Stimulated activated naive B cell treated with anti-CD40 and anti-IgM and Interleukin-4, amounts not matched to agents 10 μg/mL and 1 μg/mL and 100 μg/mL, for 72 hours (primary cell): ENCODE data around the gene LBR.

ENCODE experiments used
- ATAC-seq, 2 donors: fragments of 150-1000 bp; cut with Tn5 transposase; replicated peaks; 2 replicates each; pipeline ENCODE4 v1.10.0; 2021; ENCODE audit warnings: moderate library complexity in 1 of 2
- DNase-seq: peaks from one replicate; pipeline ENCODE4 v3.0.0; 2021
- H3K27ac Mint-ChIP-seq: one replicate; pipeline ENCODE4 v1.8.0; 2022; ENCODE audit warnings: mild to moderate bottlenecking, mixed read lengths
- H3K27me3 Mint-ChIP-seq, 2 donors: one replicate each; pipeline ENCODE4 v1.8.0; 2022; ENCODE audit warnings: mixed read lengths in 2 of 2
- H3K36me3 Mint-ChIP-seq, 2 donors: one replicate each; pipeline ENCODE4 v1.8.0; 2022; ENCODE audit warnings: mixed read lengths in 2 of 2, mild to moderate bottlenecking in 1 of 2
- H3K4me1 Mint-ChIP-seq, 2 donors: one replicate each; pipeline ENCODE4 v1.8.0; 2022; ENCODE audit warnings: mixed read lengths in 2 of 2, mild to moderate bottlenecking in 1 of 2
- H3K4me3 Mint-ChIP-seq, 2 donors: one replicate each; pipeline ENCODE4 v1.8.0; 2022; ENCODE audit warnings: mild to moderate bottlenecking in 2 of 2, mixed read lengths in 2 of 2, moderate library complexity in 1 of 2
- H3K9me3 Mint-ChIP-seq, 2 donors: one replicate each; pipeline ENCODE4 v1.8.0; 2022; ENCODE audit warnings: mixed read lengths in 2 of 2, mild to moderate bottlenecking in 1 of 2

The LBR gene

DNA sequence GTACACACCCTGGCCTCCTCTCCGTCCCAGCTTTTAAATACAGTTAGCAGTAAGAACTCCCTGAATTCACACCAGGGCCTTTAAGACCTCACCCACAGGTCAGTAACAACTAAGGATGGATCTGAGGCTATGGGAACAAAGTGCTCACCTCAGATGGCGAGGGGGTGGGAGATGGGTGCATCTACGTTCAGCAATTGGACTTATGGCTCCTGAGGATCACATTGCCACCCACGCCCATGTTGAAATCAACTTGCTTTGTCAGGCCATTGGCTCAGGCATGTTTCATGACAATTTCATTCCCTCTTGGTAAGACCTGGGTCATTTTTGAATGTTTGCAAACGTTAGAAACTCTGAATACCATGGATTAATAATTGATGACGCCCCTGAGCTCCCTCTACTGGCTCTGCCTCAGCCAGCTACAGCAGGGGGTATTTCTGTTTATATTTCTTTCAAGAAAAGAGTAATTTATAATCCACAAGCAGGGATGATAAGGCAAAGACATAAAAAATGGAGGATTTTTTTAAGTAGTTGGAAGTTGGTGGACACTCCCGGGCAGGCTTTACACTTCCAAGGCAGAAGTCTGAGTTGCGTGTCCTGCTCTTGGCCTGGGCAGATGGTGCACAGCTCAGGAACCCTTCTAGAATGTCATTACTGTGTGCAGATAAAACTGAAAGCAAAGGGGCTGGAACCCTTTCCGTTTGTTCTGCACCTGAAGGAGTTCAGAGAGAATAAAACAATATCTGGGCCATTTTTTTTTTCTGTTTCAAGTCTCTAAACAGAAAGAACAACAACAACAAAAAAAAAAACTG is 13.7 kb upstream of the LBR start:
- Mint-ChIP-seq H3K4me1 (peaks cover 44 to 72% of the 10 kb centered on the region in 2 donors), H3K9me3 (peaks cover 0 to 1% of the 10 kb centered on the region in 2 donors), H3K27ac (peak overlapping the region; percentile 83), H3K27me3 (no peaks in the 10 kb centered on the region), H3K4me3 (peak overlapping the region in 1 of 2 donors; percentile 19), H3K36me3 (no peaks in the 10 kb centered on the region)
- ATAC-seq = no peak
- no peak for DNase-seq

GRCh38 chr1:225440380-225441221 is 12.8 kb upstream of the LBR start:
- ATAC-seq (no peak), DNase-seq (no peak)
- H3K27me3 Mint-ChIP-seq = no peaks in the 10 kb centered on the region
- no peak overlapping the region for H3K4me3 Mint-ChIP-seq
- no peak overlapping the region for H3K27ac Mint-ChIP-seq
- H3K4me1 Mint-ChIP-seq = peaks cover 47 to 72% of the 10 kb centered on the region in 2 donors
- H3K36me3 Mint-ChIP-seq = no peaks in the 10 kb centered on the region
- peaks cover 0 to 1% of the 10 kb centered on the region in 2 donors for H3K9me3 Mint-ChIP-seq

DNA sequence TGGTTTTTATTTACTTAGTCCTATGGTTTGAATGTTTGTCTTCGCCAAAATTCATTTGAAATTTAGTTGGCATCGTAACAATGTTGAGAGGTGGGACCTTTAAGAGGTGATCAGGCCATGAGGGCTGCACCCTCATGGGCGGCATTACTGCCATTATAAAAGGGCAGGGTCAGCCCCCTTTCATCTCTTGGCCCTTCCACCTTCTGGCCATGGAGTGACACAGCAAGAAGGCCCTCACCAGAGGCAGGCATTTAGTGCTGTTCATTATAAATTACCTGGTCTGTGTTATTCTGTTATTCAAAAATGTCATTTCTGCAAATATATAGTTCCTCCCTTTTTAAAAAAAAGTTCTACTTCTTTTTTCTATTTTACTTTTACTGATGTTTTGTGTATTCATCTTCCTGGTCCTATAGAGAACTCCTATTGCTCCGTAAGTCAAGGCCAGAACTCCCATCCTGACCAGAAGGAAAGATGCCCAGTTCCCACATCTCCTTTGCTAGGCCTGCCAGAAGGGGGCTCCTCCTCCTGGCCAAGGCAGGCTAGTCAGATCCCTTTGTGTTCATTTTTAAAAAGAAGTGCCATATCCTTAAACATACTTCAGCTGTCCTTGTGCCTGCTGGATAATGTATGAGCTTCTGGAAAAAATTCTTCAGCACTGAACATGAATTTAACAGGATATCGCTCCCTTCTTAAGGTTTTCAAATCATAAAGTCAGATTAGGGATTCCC is 10.0 kb upstream of the LBR start:
- peaks cover 34 to 70% of the 10 kb centered on the region in 2 donors for H3K4me1 Mint-ChIP-seq
- DNase-seq (no peak), ATAC-seq (no peak)
- no peaks in the 10 kb centered on the region for H3K36me3 Mint-ChIP-seq
- no peak overlapping the region for H3K4me3 Mint-ChIP-seq
- no peak overlapping the region for H3K27ac Mint-ChIP-seq
- no peaks in the 10 kb centered on the region for H3K9me3 Mint-ChIP-seq
- H3K27me3 Mint-ChIP-seq = no peaks in the 10 kb centered on the region

- peaks cover 25 to 51% of the 10 kb centered on the region in 2 donors for H3K4me1 Mint-ChIP-seq
- peak overlapping the region; percentile 49 to 75 for H3K4me3 Mint-ChIP-seq
- no peaks in the 10 kb centered on the region for H3K27me3 Mint-ChIP-seq
- H3K9me3 Mint-ChIP-seq = no peaks in the 10 kb centered on the region
- peaks cover 0 to 3% of the 10 kb centered on the region in 2 donors for H3K36me3 Mint-ChIP-seq
- peak overlapping the region; percentile 88 for H3K27ac Mint-ChIP-seq
- peak; percentile 35 for DNase-seq
- ATAC-seq = peak; percentile 79 to 81
Measured at GRCh38 chr1:225435957-225436392, 8.1 kb upstream of the LBR start.

DNA sequence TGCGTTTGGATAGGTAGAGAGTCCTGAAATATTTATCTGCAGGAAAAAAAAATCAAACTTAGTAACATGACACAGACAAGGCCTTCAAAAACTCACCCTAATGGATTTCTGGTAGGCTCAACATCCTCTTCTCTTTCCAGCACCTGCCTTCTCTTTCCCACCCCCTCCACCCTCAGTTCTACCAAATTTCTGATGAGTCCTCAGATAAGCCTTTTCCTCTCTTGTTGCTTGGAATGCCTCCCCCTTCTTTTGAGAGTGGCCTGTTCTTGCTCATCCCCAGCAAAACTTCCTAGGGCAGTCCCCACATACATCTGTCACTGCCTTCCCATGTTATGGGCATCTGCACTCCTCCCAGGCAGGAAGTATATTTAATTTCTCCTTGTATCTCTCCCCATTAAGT is 7.6 kb upstream of the LBR start:
- no peaks in the 10 kb centered on the region for H3K27me3 Mint-ChIP-seq
- ATAC-seq (no peak), DNase-seq (no peak)
- H3K9me3 Mint-ChIP-seq = no peaks in the 10 kb centered on the region
- peaks cover 25 to 50% of the 10 kb centered on the region in 2 donors for H3K4me1 Mint-ChIP-seq
- H3K4me3 Mint-ChIP-seq = peak overlapping the region; percentile 49 to 75
- peaks cover 0 to 3% of the 10 kb centered on the region in 2 donors for H3K36me3 Mint-ChIP-seq
- peak overlapping the region; percentile 88 for H3K27ac Mint-ChIP-seq

GRCh38 chr1:225435076-225435475 is 7.2 kb upstream of the LBR start:
- ATAC-seq (no peak), DNase-seq (no peak)
- no peak overlapping the region for H3K4me3 Mint-ChIP-seq
- peaks cover 0 to 3% of the 10 kb centered on the region in 2 donors for H3K36me3 Mint-ChIP-seq
- H3K9me3 Mint-ChIP-seq = no peaks in the 10 kb centered on the region
- H3K27me3 Mint-ChIP-seq = no peaks in the 10 kb centered on the region
- no peak overlapping the region for H3K27ac Mint-ChIP-seq
- peaks cover 25 to 50% of the 10 kb centered on the region in 2 donors for H3K4me1 Mint-ChIP-seq

- H3K36me3 Mint-ChIP-seq = peaks cover 0 to 3% of the 10 kb centered on the region in 2 donors
- H3K4me3 Mint-ChIP-seq = no peak overlapping the region
- DNase-seq (no peak), ATAC-seq (peak; percentile 24 to 49)
- peaks cover 25 to 55% of the 10 kb centered on the region in 2 donors for H3K4me1 Mint-ChIP-seq
- no peak overlapping the region for H3K27ac Mint-ChIP-seq
- no peaks in the 10 kb centered on the region for H3K27me3 Mint-ChIP-seq
- H3K9me3 Mint-ChIP-seq = no peaks in the 10 kb centered on the region
Measured at GRCh38 chr1:225434046-225434445, 6.2 kb upstream of the LBR start.

DNA sequence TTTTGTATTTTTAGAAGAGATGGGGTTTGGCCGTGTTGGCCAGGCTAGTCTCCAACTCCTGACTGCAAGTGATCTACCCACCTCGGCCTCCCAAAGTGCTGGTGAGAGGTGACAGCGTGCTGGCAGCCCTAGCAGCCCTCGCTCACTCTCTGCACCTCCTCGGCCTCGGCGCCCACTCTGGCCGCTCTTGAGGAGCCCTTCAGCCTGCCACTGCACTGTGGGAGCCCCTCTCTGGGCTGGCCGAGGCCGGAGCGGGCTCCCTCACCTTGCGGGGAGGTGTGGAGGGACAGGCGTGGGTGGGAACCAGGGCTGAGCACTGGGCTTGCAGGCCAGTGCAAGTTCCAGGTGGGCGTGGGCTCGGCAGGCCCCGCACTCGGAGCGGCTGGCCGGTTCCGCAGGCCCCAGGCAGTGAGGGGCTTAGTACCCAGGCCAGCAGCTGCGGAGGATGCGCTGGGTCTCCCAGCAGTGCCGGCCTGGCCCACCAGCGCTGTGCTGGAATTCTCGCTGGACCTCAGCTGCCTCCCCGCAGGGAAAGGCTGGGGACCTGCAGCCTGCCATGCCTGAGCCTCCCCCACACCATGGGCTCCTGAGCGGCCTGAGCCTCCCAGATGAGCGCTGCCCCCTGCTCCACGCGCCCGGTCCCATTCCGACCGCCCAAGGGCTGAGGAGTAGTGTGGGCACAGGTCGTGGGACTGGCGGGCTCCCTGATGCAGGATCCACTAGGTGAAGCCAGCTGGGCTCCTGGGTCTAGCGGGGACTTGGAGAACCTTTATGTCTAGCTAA is 3.4 kb upstream of the LBR start:
- no peak overlapping the region for H3K4me3 Mint-ChIP-seq
- no peak overlapping the region for H3K27ac Mint-ChIP-seq
- DNase-seq = no peak
- ATAC-seq = no peak
- H3K36me3 Mint-ChIP-seq = peaks cover 2 to 3% of the 10 kb centered on the region in 2 donors
- H3K27me3 Mint-ChIP-seq = no peaks in the 10 kb centered on the region
- H3K4me1 Mint-ChIP-seq = peaks cover 19 to 45% of the 10 kb centered on the region in 2 donors
- no peaks in the 10 kb centered on the region for H3K9me3 Mint-ChIP-seq

GRCh38 chr1:225430301-225430700 is 2.5 kb upstream of the LBR start:
- Mint-ChIP-seq H3K27me3 (no peaks in the 10 kb centered on the region), H3K36me3 (peaks cover 2 to 3% of the 10 kb centered on the region in 2 donors), H3K4me3 (no peak overlapping the region), H3K4me1 (peaks cover 15 to 45% of the 10 kb centered on the region in 2 donors), H3K27ac (no peak overlapping the region), H3K9me3 (no peaks in the 10 kb centered on the region)
- DNase-seq = no peak
- no peak for ATAC-seq

GRCh38 chr1:225428881-225429455 is 1.1 kb upstream of the LBR start:
- Mint-ChIP-seq H3K4me3 (peak overlapping the region; percentile 80 to 83), H3K27ac (peak overlapping the region; percentile 88), H3K36me3 (peaks cover 2 to 3% of the 10 kb centered on the region in 2 donors), H3K27me3 (no peaks in the 10 kb centered on the region), H3K4me1 (peaks cover 18 to 42% of the 10 kb centered on the region in 2 donors), H3K9me3 (no peaks in the 10 kb centered on the region)
- no peak for ATAC-seq
- DNase-seq = no peak

DNA sequence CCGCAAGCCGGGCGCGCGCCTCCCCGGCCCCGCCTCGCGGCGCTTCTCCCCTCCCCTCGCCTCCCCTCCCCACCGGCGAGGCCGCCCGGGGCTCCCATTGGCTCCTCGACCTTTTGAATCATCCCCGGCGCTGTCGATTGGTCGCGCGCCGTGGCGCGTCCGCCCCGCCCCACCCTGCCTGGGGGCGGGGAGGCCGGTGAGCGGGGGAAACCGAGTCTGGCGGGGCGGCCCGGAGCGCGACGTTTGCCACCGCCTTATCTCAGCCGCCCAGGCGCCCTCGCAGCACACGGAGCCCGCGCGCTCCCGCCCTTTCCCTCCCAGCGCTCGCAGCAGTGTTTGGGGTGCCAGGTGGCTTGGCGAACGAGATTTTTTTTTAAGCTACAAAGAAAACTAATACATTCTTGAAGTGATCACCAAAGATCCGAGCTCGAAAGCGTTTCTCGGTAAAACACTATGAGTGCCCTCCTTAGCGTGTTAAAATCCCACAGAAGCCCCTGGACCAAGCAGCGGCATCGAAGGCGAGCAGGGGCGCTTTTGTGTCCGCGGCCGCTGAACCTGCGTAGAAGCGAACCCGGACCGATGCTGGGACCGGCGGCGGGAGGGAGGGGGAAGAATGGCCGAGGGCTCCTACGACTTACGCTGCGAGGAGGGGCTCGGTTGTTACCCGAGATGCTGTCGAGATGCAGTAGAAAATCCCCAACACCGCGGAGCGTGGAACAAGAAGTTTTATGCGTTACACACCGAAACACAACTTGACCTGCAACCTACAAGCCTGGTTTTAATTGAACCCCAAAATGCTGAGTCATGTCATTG is 436 bp upstream of the LBR start:
- Mint-ChIP-seq H3K27ac (peak overlapping the region; percentile 88), H3K36me3 (peaks cover 6 to 9% of the 10 kb centered on the region in 2 donors), H3K27me3 (no peaks in the 10 kb centered on the region), H3K9me3 (no peaks in the 10 kb centered on the region), H3K4me1 (peaks cover 23 to 42% of the 10 kb centered on the region in 2 donors), H3K4me3 (peak overlapping the region; percentile 80 to 83)
- ATAC-seq (peak; percentile 89 to 92), DNase-seq (peak; percentile 87)

GRCh38 chr1:225426395-225427234 is 1.2 kb downstream of the LBR start:
- H3K27me3 Mint-ChIP-seq = no peaks in the 10 kb centered on the region
- peak overlapping the region; percentile 83 to 86 for H3K4me3 Mint-ChIP-seq
- no peaks in the 10 kb centered on the region for H3K9me3 Mint-ChIP-seq
- peaks cover 6 to 18% of the 10 kb centered on the region in 2 donors for H3K36me3 Mint-ChIP-seq
- H3K27ac Mint-ChIP-seq = peak overlapping the region; percentile 49
- peaks cover 30 to 56% of the 10 kb centered on the region in 2 donors for H3K4me1 Mint-ChIP-seq
- DNase-seq (no peak), ATAC-seq (peak; percentile 24 to 32)
